ENCODE results near the gene POU6F1.

GRCh38 chr12:51147309-51147708, 70.6 kb downstream of the POU6F1 start:
- TF ChIP-seq CTCF (IDR thresholded peaks at IDR 0.05) (no peak), EP300 (IDR thresholded peaks at IDR 0.05) (no peak), POLR2A (IDR thresholded peaks at IDR 0.05) (no peak), POLR2AphosphoS5 (IDR thresholded peaks at IDR 0.05) (no peak)

Measured in stomach (tissue), 4 donors.